ENCODE measurements around the gene LEMD3. TPM values are rescaled to one million over a fixed set of nuclear protein-coding genes. Genes with fewer than 3 reads are reported as not detected.

LEMD3 gene
- total and polyA plus RNA-seq, 2 of the 8 experiments (the other 6 are each of a cell fraction or from before 2014, with no cell fraction given) = 5.8 to 33.2 TPM

DNA sequence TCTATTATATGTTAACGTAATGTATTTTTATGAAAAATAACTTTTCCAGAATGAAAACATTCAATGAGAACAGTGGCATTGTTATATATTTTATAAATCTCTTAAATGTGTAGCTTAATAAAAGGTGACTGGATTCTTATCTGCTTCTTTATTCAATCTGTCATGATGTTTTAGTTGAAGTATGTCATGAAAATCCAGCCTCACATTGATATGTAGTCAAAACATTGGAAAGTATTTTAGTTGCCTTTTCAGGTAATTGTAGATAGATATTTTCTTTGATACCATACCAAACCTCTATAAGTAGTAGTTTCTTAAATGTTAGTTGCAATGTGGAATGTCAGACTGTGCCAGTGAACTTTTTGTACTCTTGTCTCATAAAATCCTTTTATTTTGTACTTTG is 67.8 kb downstream of the LEMD3 start:
- WGBS, 2 experiments (ENCODE audit: extremely low coverage in 1 of 2, insufficient coverage in 1 of 2, insufficient read length in 1 of 2, insufficient replicate concordance in 2 of 2, low coverage in 1 of 2, low lambda C conversion rate in 2 of 2, missing lambda C conversion rate in 1 of 2) = 87% methylated on average over 1 of the region's 1 CpG; no CpG with 5 or more reads in 1 of the 2 experiments
- Histone ChIP-seq H3K27ac (ENCODE audit: low read depth, low read length) (no peak overlapping the region), H2AFZ (ENCODE audit: low read length) (no peak overlapping the region), H2AK5ac (ENCODE audit: low read depth, low read length) (no peak overlapping the region), H3K56ac (replicated peaks; ENCODE audit: insufficient read length, low read depth, low read length) (no peak overlapping the region), H3K4ac (replicated peaks; ENCODE audit: insufficient read length, low read depth, low read length) (no peak overlapping the region), H4K20me1 (replicated peaks in 1 of 2; ENCODE audit: control insufficient read depth in 1 of 2, insufficient read depth in 2 of 2, low read length in 2 of 2) (no peaks in the 10 kb centered on the region), H2BK15ac (ENCODE audit: low read length) (no peak overlapping the region), H3K14ac (ENCODE audit: insufficient read length) (no peak overlapping the region), H4K8ac (ENCODE audit: extremely low read depth, insufficient read depth, low read length) (no peak overlapping the region), H2BK20ac (ENCODE audit: low read length) (no peak overlapping the region), H3K18ac (ENCODE audit: extremely low read depth, low read length) (no peak overlapping the region), H3K9me3 (ENCODE audit: insufficient read depth in 2 of 2, low read depth in 1 of 2, low read length in 1 of 2) (no peaks in the 10 kb centered on the region), H4K5ac (ENCODE audit: insufficient read length, low read depth, low read length) (no peak overlapping the region), H2BK120ac (replicated peaks; ENCODE audit: low read depth, low read length) (no peak overlapping the region), H3K4me1 (replicated peaks in 1 of 4; ENCODE audit: control insufficient read depth in 3 of 4, insufficient read depth in 4 of 4, low read length in 3 of 4) (no peaks in the 10 kb centered on the region), H3K79me2 (ENCODE audit: control insufficient read depth in 1 of 2, insufficient read depth in 2 of 2, low read length in 2 of 2) (peaks cover 0 to 9% of the 10 kb centered on the region in 2 experiments; a peak in 2 of 4 replicates), H3K4me2 (ENCODE audit: insufficient read depth in 1 of 2, low read depth in 2 of 2, low read length in 2 of 2) (no peak overlapping the region), H3K36me3 (ENCODE audit: control insufficient read depth in 2 of 4, insufficient read depth in 4 of 4, low read length in 3 of 4) (peaks cover 0 to 10% (median 2%) of the 10 kb centered on the region in 4 experiments; a peak in 3 of 8 replicates), H3K79me1 (ENCODE audit: low read depth, low read length) (no peaks in the 10 kb centered on the region), H3K4me3 (ENCODE audit: extremely low read depth in 1 of 4, insufficient read depth in 2 of 4, low read depth in 3 of 4, low read length in 4 of 4) (no peak overlapping the region), H3K9ac (replicated peaks in 1 of 4; ENCODE audit: extremely low read depth in 1 of 4, low read depth in 3 of 4, low read length in 3 of 4) (no peak overlapping the region), H3K27me3 (replicated peaks in 1 of 4; ENCODE audit: control insufficient read depth in 3 of 4, extremely low read depth in 1 of 4, insufficient read depth in 3 of 4, low read length in 3 of 4) (no peaks in the 10 kb centered on the region), H3K23me2 (ENCODE audit: low read depth, low read length) (no peaks in the 10 kb centered on the region), H2BK5ac (ENCODE audit: low read depth, low read length) (no peak overlapping the region), H2BK12ac (ENCODE audit: low read depth, low read length) (no peak overlapping the region), H3K23ac (ENCODE audit: insufficient read length) (no peak overlapping the region), H4K91ac (replicated peaks; ENCODE audit: insufficient read length, low read length) (no peak overlapping the region)
- DNase-seq (ENCODE audit: low read depth in 1 of 2, low spot score in 2 of 2) (no peak), FAIRE-seq (no peak)
- ChIA-PET CTCF (ENCODE audit: partially characterized antibody) (no interaction called here), POLR2A (ENCODE audit: partially characterized antibody) (no interaction called here)
- no peak for TF ChIP-seq BACH1 (IDR thresholded peaks at IDR 0.05; ENCODE audit: low read length)

Data from H1 (cell line).